Testis (tissue), 2 donors: ENCODE results near the gene WFDC5.

Experiments
- POLR2A ChIP-seq: fragments of 450-650 bp; IDR thresholded peaks from one replicate; pipeline ENCODE4 v1.6.1; 2017; ENCODE audit warnings: antibody characterized with exemption, mild to moderate bottlenecking, moderate library complexity
- TF ChIP-seq, protein P1 (sequence below), 3 experiments: fragments of 450-650 bp in 2 of 3; fragments of 200-600 bp in 1 of 3; sonication (generic) in 1 of 3; IDR thresholded peaks; one replicate each; pipeline ENCODE4 v1.5.1; 2016 to 2019; ENCODE audit warnings: antibody characterized with exemption in 3 of 3, mild to moderate bottlenecking in 2 of 3, moderate library complexity in 1 of 3

DNA sequence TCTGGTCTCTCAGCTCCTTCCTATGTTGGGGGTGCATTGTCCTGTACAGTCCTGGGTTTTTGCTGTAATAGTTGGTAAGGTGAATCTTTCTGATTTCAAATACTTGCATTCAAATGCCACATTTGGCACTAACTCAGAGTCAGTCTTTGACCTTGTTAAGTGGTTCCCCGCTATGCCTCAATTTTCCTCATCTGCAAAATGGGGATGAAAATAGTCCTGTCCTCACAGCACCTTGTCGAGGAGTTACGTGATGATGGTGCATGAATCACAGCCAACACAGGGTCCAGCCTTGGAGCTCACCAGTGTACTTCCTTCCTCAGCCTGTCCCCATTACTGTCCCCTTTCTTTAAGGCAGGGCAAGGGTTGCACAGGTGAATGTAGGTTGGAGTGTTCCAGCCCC lies 1.1 kb downstream of the WFDC5 start:
- TF ChIP-seq, protein P1, sequence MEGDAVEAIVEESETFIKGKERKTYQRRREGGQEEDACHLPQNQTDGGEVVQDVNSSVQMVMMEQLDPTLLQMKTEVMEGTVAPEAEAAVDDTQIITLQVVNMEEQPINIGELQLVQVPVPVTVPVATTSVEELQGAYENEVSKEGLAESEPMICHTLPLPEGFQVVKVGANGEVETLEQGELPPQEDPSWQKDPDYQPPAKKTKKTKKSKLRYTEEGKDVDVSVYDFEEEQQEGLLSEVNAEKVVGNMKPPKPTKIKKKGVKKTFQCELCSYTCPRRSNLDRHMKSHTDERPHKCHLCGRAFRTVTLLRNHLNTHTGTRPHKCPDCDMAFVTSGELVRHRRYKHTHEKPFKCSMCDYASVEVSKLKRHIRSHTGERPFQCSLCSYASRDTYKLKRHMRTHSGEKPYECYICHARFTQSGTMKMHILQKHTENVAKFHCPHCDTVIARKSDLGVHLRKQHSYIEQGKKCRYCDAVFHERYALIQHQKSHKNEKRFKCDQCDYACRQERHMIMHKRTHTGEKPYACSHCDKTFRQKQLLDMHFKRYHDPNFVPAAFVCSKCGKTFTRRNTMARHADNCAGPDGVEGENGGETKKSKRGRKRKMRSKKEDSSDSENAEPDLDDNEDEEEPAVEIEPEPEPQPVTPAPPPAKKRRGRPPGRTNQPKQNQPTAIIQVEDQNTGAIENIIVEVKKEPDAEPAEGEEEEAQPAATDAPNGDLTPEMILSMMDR (IDR thresholded peaks at IDR 0.05), result no peak
- TF ChIP-seq POLR2A, result no peak
